KOPT-K1 (cell line): ENCODE data around the gene RNF224.
"Not testable (repeated sequence)": the region's sequence is repeated elsewhere in the genome, so short reads cannot be mapped to it uniquely, and the experiment has no call there.

Experiments used
- H3K27ac ChIP-seq: fragments of 200-600 bp; sonication (generic); 2 replicates; pipeline ENCODE4 v1.5.1; 2016; ENCODE audit warnings: antibody characterized with exemption, mild to moderate bottlenecking, low read depth, low read length; ENCODE audit not compliant: poor library complexity, severe bottlenecking
- H3K36me3 ChIP-seq: fragments of 200-600 bp; sonication (generic); 2 replicates; pipeline ENCODE4 v1.5.1; 2017; ENCODE audit warnings: antibody characterized with exemption, mild to moderate bottlenecking, low read length, moderate library complexity; ENCODE audit not compliant: insufficient read depth
- H3K9me3 ChIP-seq: fragments of 200-600 bp; sonication (generic); 2 replicates; pipeline ENCODE4 v1.5.1; 2017; ENCODE audit warnings: antibody characterized with exemption, low read length, mild to moderate bottlenecking; ENCODE audit not compliant: insufficient read depth, poor library complexity, severe bottlenecking

RNF224 gene

GRCh38 chr9:137234758-137235423, 7.6 kb downstream of the RNF224 start:
- no peak overlapping the region for H3K27ac ChIP-seq
- H3K9me3 ChIP-seq, result no peaks in the 10 kb centered on the region

GRCh38 chr9:137235424-137236237, 8.3 kb downstream of the RNF224 start:
- H3K27ac ChIP-seq, result no peak overlapping the region
- no peaks in the 10 kb centered on the region for H3K36me3 ChIP-seq
- no peaks in the 10 kb centered on the region for H3K9me3 ChIP-seq

More at GRCh38 chr9:137234758-137235423, 7.6 kb downstream of the RNF224 start:
- H3K36me3 ChIP-seq, result no peaks in the 10 kb centered on the region

- Histone ChIP-seq H3K36me3 (no peaks in the 10 kb centered on the region), H3K9me3 (no peaks in the 10 kb centered on the region), H3K27ac (no peak overlapping the region)
Measured at GRCh38 chr9:137236238-137236935, 9.1 kb downstream of the RNF224 start.

GRCh38 chr9:137236936-137237421, 9.7 kb downstream of the RNF224 start:
- no peak overlapping the region for H3K27ac ChIP-seq
- no peaks in the 10 kb centered on the region for H3K9me3 ChIP-seq
- H3K36me3 ChIP-seq, result peaks cover 2% of the 10 kb centered on the region

- Histone ChIP-seq H3K36me3 (peaks cover 12% of the 10 kb centered on the region), H3K9me3 (no peaks in the 10 kb centered on the region), H3K27ac (no peak overlapping the region)
Measured at GRCh38 chr9:137237759-137238726, 10.7 kb downstream of the RNF224 start.

- H3K36me3 ChIP-seq, result peaks cover 23% of the 10 kb centered on the region
- peak overlapping the region; percentile 92 for H3K27ac ChIP-seq
- not testable (repeated sequence) for H3K9me3 ChIP-seq
Measured at GRCh38 chr9:137239541-137240200, 12.4 kb downstream of the RNF224 start.

- H3K9me3 ChIP-seq, result no peaks in the 10 kb centered on the region
- peaks cover 23% of the 10 kb centered on the region for H3K36me3 ChIP-seq
- H3K27ac ChIP-seq, result peak overlapping the region; percentile 92
Measured at GRCh38 chr9:137240318-137240840, 13.1 kb downstream of the RNF224 start.

GRCh38 chr9:137240841-137241489, 13.7 kb downstream of the RNF224 start, which contains the start of gene TUBB4B:
Gene TUBB4B, plus strand, starts transcription at chr9:137241287. Its CDS starts 74 bp downstream, at chr9:137241361.
- Histone ChIP-seq H3K27ac (peak within 1 kb of the TSS; percentile 92), H3K36me3 (peaks cover 23% of the 10 kb centered on the region)

GRCh38 chr9:137241490-137242268, 14.4 kb downstream of the RNF224 start:
- Histone ChIP-seq H3K36me3 (peaks cover 23% of the 10 kb centered on the region), H3K9me3 (no peaks in the 10 kb centered on the region), H3K27ac (peak overlapping the region; percentile 71)

More at GRCh38 chr9:137240841-137241489, 13.7 kb downstream of the RNF224 start, which contains the start of gene TUBB4B:
- H3K9me3 ChIP-seq, result no peaks in the 10 kb centered on the region

GRCh38 chr9:137242269-137243203, 15.2 kb downstream of the RNF224 start:
- Histone ChIP-seq H3K27ac (peak overlapping the region; percentile 71), H3K36me3 (peaks cover 23% of the 10 kb centered on the region), H3K9me3 (no peaks in the 10 kb centered on the region)

GRCh38 chr9:137243266-137243625, 15.9 kb downstream of the RNF224 start:
- H3K9me3 ChIP-seq, H3K27ac ChIP-seq: not testable (repeated sequence)
- peaks cover 23% of the 10 kb centered on the region for H3K36me3 ChIP-seq
